Left lung (tissue), 10 donors: Measurements from ENCODE around the gene USP10. TPM values are rescaled to one million over a fixed set of nuclear protein-coding genes. Genes with fewer than 3 reads are reported as not detected.

ENCODE experiments used
- ATAC-seq: fragments of 200-7000 bp; cut with Tn5 transposase; one replicate; pipeline ENCODE4 v1.9.1; 2020; ENCODE audit warnings: moderate library complexity
- DNase-seq, 4 donors: peaks; one replicate each; pipeline ENCODE4 v3.0.0-alpha.2; 2013 to 2020
- H3K27ac ChIP-seq, 2 donors: fragments of 200-600 bp; sonication (generic) in 1 of 2; one replicate each; pipeline versions ENCODE4 v1.5.0 to v1.8.0; 2020 to 2021
- H3K27me3 ChIP-seq, 2 donors: fragments of 200-600 bp; sonication (generic) in 1 of 2; one replicate each; pipeline versions ENCODE4 v1.5.0 to v1.8.0; 2020 to 2021
- H3K36me3 ChIP-seq, 2 donors: fragments of 200-600 bp; sonication (generic) in 1 of 2; one replicate each; pipeline versions ENCODE4 v1.5.0 to v1.8.0; 2020 to 2021
- H3K4me1 ChIP-seq, 2 donors: fragments of 200-600 bp; one replicate each; pipeline ENCODE4 v1.8.0; 2021
- H3K4me3 ChIP-seq, 2 donors: fragments of 200-600 bp; sonication (generic) in 1 of 2; one replicate each; pipeline versions ENCODE4 v1.5.0 to v1.8.0; 2020 to 2021; ENCODE audit warnings: mild to moderate bottlenecking in 1 of 2
- H3K9me3 ChIP-seq, 2 donors: fragments of 200-600 bp; sonication (generic) in 1 of 2; one replicate each; pipeline versions ENCODE4 v1.5.0 to v1.8.0; 2020 to 2021
- CTCF ChIP-seq, 2 donors: fragments of 200-600 bp; sonication (generic) in 1 of 2; IDR thresholded peaks; one replicate each; pipeline versions ENCODE4 v1.5.0 to v1.8.0; 2021; ENCODE audit warnings: antibody characterized with exemption in 2 of 2
- intact Hi-C, 2 donors: fragments of 100-400 bp; cut with DNase I; formaldehyde crosslinking; loops; one replicate each; pipeline versions ENCODE4 v1.11.2 to v1.14.2; 2022
- polyA plus RNA-seq, 6 donors: library from polyadenylated mRNA; unstranded; fragments of 120-200 nt; gene quantifications; one replicate each; pipeline ENCODE4 v1.2.1, GENCODE V29; 2013; ENCODE audit not compliant: insufficient read length in 6 of 6
- total RNA-seq, 2 donors: library from RNA; stranded (reverse); fragmentation: NEBNext Ultra II Directional; extraction: Animal tissue kit (Norgen Biotek cat#: 25700); gene quantifications; one replicate each; pipeline ENCODE4 v1.2.1, GENCODE V29; 2021
- donor health status: DM: no; HTN: yes; CAD: no.
- donor health status: DM: no; HTN: no; CAD: no.

USP10 gene
- total and polyA plus RNA-seq, 8 donors, result 57.4 to 102 (median 87.8) TPM

GRCh38 chr16:84786605-84787262 lies 86.9 kb downstream of the USP10 start:
- ATAC-seq, result peak; percentile 63

DNA sequence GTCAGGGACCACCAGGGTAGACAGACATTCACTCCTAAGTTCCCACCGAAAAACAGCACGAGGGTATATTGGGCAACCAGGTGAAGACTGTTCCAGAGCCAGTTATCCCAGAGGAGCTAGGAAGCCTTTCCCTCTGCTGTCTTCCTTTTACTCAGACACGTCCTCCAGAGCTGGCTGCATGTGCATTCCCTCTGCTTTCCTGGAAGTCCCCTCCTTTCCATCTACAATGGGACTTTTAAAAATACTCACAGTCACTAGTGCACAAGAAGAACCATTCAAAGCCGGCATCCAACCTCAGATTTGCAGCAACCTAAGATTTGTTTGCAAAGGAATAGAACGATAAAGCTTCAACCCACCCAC lies 87.4 kb downstream of the USP10 start:
- DNase-seq, result no peak
- intact Hi-C loops, result no loop called here
- ATAC-seq, result peak; percentile 12

More at GRCh38 chr16:84786605-84787262, 86.9 kb downstream of the USP10 start:
- Histone ChIP-seq H3K27ac (no peak overlapping the region), H3K4me1 (peaks cover 6 to 17% of the 10 kb centered on the region in 2 donors), H3K27me3 (no peaks in the 10 kb centered on the region), H3K9me3 (no peaks in the 10 kb centered on the region), H3K4me3 (no peak overlapping the region), H3K36me3 (no peaks in the 10 kb centered on the region)
- peak in 1 of 4 donors; percentile 65 for DNase-seq
- no peak for TF ChIP-seq CTCF (IDR thresholded peaks at IDR 0.05)
- intact Hi-C loops, result no loop called here

DNA sequence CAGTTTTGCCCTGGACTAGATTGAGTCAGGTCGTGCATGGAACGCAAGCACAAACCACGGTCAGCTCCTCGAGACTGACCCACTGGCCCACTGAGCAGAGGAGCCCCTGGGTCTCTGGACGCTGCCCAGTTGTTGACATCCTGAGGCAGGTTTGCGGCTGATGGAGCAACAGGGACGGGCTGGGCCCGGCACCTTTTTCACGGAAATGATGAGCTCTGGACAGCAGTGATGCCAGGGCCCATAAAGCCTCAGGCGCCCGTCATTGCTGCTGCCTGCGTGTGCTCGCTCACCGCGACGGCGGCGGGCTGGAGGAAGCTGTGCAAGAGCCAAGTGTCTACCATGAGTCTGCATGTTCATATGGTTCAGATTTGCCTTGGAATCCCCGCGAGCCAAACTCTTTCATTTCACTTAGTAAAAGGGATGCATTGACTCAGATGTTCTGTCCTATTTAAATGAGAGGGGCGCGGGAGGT lies 89.2 kb downstream of the USP10 start:
- intact Hi-C loops, result no loop called here
- ATAC-seq (no peak), DNase-seq (peak in 1 of 4 donors; percentile 76)
- no peak for TF ChIP-seq CTCF (IDR thresholded peaks at IDR 0.05)
- Histone ChIP-seq H3K4me1 (peaks cover 6 to 27% of the 10 kb centered on the region in 2 donors), H3K27ac (no peak overlapping the region), H3K27me3 (no peaks in the 10 kb centered on the region), H3K36me3 (no peaks in the 10 kb centered on the region), H3K9me3 (no peaks in the 10 kb centered on the region), H3K4me3 (no peak overlapping the region)

More for the DNA sequence above, 87.4 kb downstream of the USP10 start:
- Histone ChIP-seq H3K27ac (no peak overlapping the region), H3K27me3 (no peaks in the 10 kb centered on the region), H3K36me3 (no peaks in the 10 kb centered on the region), H3K4me1 (peaks cover 6 to 17% of the 10 kb centered on the region in 2 donors), H3K9me3 (no peaks in the 10 kb centered on the region), H3K4me3 (no peak overlapping the region)
- TF ChIP-seq CTCF (IDR thresholded peaks at IDR 0.05), result no peak

DNA sequence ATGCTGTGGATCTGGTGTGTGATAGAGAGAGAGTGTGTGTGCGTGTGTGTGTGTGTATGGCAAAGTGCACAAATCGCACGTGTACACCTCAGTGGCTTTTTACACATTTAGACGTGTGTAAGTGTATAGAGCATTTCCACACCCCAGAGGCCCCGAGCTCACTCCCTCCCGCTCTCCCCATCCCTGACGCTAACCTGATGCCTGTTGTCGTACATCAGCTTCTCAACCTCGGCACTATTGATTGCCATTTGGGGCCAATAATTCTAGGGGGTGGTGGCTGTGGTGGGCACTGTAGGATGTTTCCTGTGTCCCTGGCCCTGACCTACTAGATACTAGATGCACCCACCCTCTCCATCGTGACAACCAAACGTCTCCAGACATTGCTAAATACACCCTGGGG lies 89.6 kb downstream of the USP10 start:
- Histone ChIP-seq H3K9me3 (no peaks in the 10 kb centered on the region), H3K4me1 (peaks cover 6 to 30% of the 10 kb centered on the region in 2 donors), H3K27ac (no peak overlapping the region), H3K27me3 (no peaks in the 10 kb centered on the region), H3K36me3 (no peaks in the 10 kb centered on the region), H3K4me3 (no peak overlapping the region)
- intact Hi-C loops, result no loop called here
- DNase-seq (no peak), ATAC-seq (no peak)
- TF ChIP-seq CTCF (IDR thresholded peaks at IDR 0.05), result no peak

DNA sequence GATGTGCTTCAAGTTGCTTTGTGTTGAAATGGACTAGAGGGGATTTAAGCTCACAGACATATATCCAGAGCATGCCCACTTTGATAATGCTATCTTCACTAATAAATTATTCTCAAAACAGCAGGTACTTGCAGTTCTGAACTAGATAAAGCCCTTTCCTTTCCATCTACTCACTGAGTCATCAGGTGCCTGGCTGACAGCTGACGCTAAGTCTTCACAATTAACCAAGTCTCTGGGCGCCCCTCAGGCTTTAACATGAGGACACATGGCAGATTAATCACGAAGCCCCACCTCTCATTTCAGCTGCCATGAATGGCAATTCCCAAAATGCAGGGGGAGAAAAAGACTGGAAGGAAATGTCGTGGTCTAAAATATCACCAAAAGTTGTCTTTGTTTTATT lies 90.5 kb downstream of the USP10 start:
- Histone ChIP-seq H3K27ac (no peak overlapping the region), H3K9me3 (no peaks in the 10 kb centered on the region), H3K27me3 (no peaks in the 10 kb centered on the region), H3K4me1 (peaks cover 6 to 33% of the 10 kb centered on the region in 2 donors), H3K4me3 (no peak overlapping the region), H3K36me3 (no peaks in the 10 kb centered on the region)
- TF ChIP-seq CTCF (IDR thresholded peaks at IDR 0.05), result no peak
- intact Hi-C loops, result no loop called here
- ATAC-seq (no peak), DNase-seq (no peak)
